ENCODE measurements around the gene POLG.
A peak's percentile ranks its signal among the peaks of the same experiment; 100 is the strongest.

POLG gene

GRCh38 chr15:89370120-89370977 is 35.7 kb upstream of the POLG start:
- no peak for DNase-seq

GRCh38 chr15:89369341-89369947 is 34.8 kb upstream of the POLG start:
- DNase-seq = no peak

- DNase-seq = no peak
These were observed 34.1 kb upstream of the POLG start for GRCh38 chr15:89368566-89369223.

- no peak for DNase-seq
These were observed 33.1 kb upstream of the POLG start for GRCh38 chr15:89367485-89368451.

- DNase-seq = no peak
These were observed 32.2 kb upstream of the POLG start for GRCh38 chr15:89366656-89367393.

GRCh38 chr15:89365462-89366065 is 30.9 kb upstream of the POLG start:
- no peak for DNase-seq

GRCh38 chr15:89364741-89365450 is 30.3 kb upstream of the POLG start:
- no peak for DNase-seq

GRCh38 chr15:89364341-89364740 is 29.7 kb upstream of the POLG start:
- peak; percentile 13 for DNase-seq

- no peak for DNase-seq
These were observed 29.1 kb upstream of the POLG start for GRCh38 chr15:89363770-89364169.

GRCh38 chr15:89363133-89363532 is 28.5 kb upstream of the POLG start:
- no peak for DNase-seq

- no peak for DNase-seq
These were observed 27.8 kb upstream of the POLG start for GRCh38 chr15:89362203-89363101.

- peak; percentile 43 for DNase-seq
These were observed 27.0 kb upstream of the POLG start for GRCh38 chr15:89361451-89362202.

- DNase-seq = no peak
These were observed 25.8 kb upstream of the POLG start for GRCh38 chr15:89360294-89360971.

GRCh38 chr15:89359471-89360293 is 25.1 kb upstream of the POLG start:
- DNase-seq = no peak

GRCh38 chr15:89358755-89359439 is 24.3 kb upstream of the POLG start:
- DNase-seq = peak; percentile 80

- DNase-seq = no peak
These were observed 23.8 kb upstream of the POLG start for GRCh38 chr15:89358435-89358754.
